CD14-positive monocyte (primary cell): ENCODE data around the gene VGLL3. TPM values are rescaled to one million over a fixed set of nuclear protein-coding genes. Genes with fewer than 3 reads are reported as not detected.

ENCODE experiments used
- DNase-seq, 3 donors: peaks; one replicate each; pipeline ENCODE4 v3.0.0-alpha.2; 2011 to 2022
- H2AFZ ChIP-seq: 2 replicates; pipeline ENCODE4 v1.6.0; 2012; ENCODE audit warnings: mild to moderate bottlenecking, low read depth, low read length, inconsistent platforms; ENCODE audit not compliant: insufficient read depth, poor library complexity, severe bottlenecking
- H3K27ac ChIP-seq, 2 donors: 1 replicate in 1 of 2; 2 replicates in 1 of 2; pipeline ENCODE4 v1.5.1; 2012 to 2013; ENCODE audit warnings: low read length in 2 of 2, control low read depth in 1 of 2, inconsistent platforms in 1 of 2, low read depth in 1 of 2, mild to moderate bottlenecking in 1 of 2
- H3K27me3 ChIP-seq, 2 donors: one replicate each; pipeline versions ENCODE4 v1.6.0 to v1.6.1; 2011 to 2013; ENCODE audit warnings: low read length in 2 of 2; ENCODE audit not compliant: control insufficient read depth in 2 of 2, insufficient read depth in 2 of 2
- H3K36me3 ChIP-seq, 2 donors: replicated peaks in 1 of 2; 1 replicate in 1 of 2; 2 replicates in 1 of 2; pipeline versions ENCODE4 v1.5.1 to v1.6.1; 2012 to 2013; ENCODE audit warnings: low read length in 2 of 2, control low read depth in 1 of 2, inconsistent platforms in 1 of 2, mild to moderate bottlenecking in 1 of 2; ENCODE audit not compliant: insufficient read depth in 2 of 2, control insufficient read depth in 1 of 2
- H3K4me1 ChIP-seq, 2 donors: 1 replicate in 1 of 2; 2 replicates in 1 of 2; pipeline versions ENCODE4 v1.5.1 to v1.6.1; 2012 to 2013; ENCODE audit warnings: low read length in 2 of 2, control low read depth in 1 of 2, inconsistent platforms in 1 of 2, mild to moderate bottlenecking in 1 of 2, moderate library complexity in 1 of 2; ENCODE audit not compliant: insufficient read depth in 2 of 2, control insufficient read depth in 1 of 2
- H3K4me2 ChIP-seq: replicated peaks from 2 replicates; pipeline ENCODE3; 2012; ENCODE audit warnings: low read length, moderate library complexity, mild to moderate bottlenecking; ENCODE audit not compliant: poor library complexity, severe bottlenecking; ENCODE audit errors: extremely low read depth
- H3K4me3 ChIP-seq, 3 experiments: fragments of 200-600 bp in 1 of 3; sonication (generic) in 1 of 3; replicated peaks in 1 of 3; 1 replicate in 2 of 3; 2 replicates in 1 of 3; pipeline ENCODE4 v1.5.1; 2011 to 2013; ENCODE audit warnings: low read length in 3 of 3, mild to moderate bottlenecking in 3 of 3, control low read depth in 2 of 3, low read depth in 2 of 3, inconsistent platforms in 1 of 3, moderate library complexity in 1 of 3
- H3K79me2 ChIP-seq: 2 replicates; pipeline ENCODE4 v1.6.0; 2012; ENCODE audit warnings: mild to moderate bottlenecking, control low read depth, inconsistent platforms, low read length, moderate library complexity; ENCODE audit not compliant: insufficient read depth
- H3K9ac ChIP-seq: 2 replicates; pipeline ENCODE4 v1.6.0; 2017; ENCODE audit warnings: low read length, mild to moderate bottlenecking; ENCODE audit not compliant: insufficient read depth, poor library complexity, severe bottlenecking
- H3K9me3 ChIP-seq, 2 donors: replicated peaks in 1 of 2; 1 replicate in 1 of 2; 2 replicates in 1 of 2; pipeline versions ENCODE4 v1.5.1 to v1.6.1; 2012 to 2013; ENCODE audit warnings: low read length in 2 of 2, control low read depth in 1 of 2; ENCODE audit not compliant: control insufficient read depth in 1 of 2, insufficient read depth in 1 of 2
- H4K20me1 ChIP-seq: 2 replicates; pipeline ENCODE4 v1.6.0; 2012; ENCODE audit warnings: mild to moderate bottlenecking, low read length, control low read depth, moderate library complexity; ENCODE audit not compliant: insufficient read depth
- H3K27ac Mint-ChIP-seq, 7 donors: one replicate each; pipeline ENCODE4 v1.8.0; 2020; ENCODE audit warnings: mild to moderate bottlenecking in 7 of 7, mixed read lengths in 7 of 7, moderate library complexity in 6 of 7, inconsistent platforms in 2 of 7
- H3K27me3 Mint-ChIP-seq, 3 donors: one replicate each; pipeline ENCODE4 v1.8.0; 2021 to 2022; ENCODE audit warnings: low read depth in 3 of 3, mild to moderate bottlenecking in 3 of 3, mixed read lengths in 3 of 3, moderate library complexity in 3 of 3, inconsistent platforms in 1 of 3
- H3K36me3 Mint-ChIP-seq, 2 donors: one replicate each; pipeline ENCODE4 v1.8.0; 2020; ENCODE audit warnings: mixed read lengths in 2 of 2, inconsistent platforms in 1 of 2, mild to moderate bottlenecking in 1 of 2
- H3K4me1 Mint-ChIP-seq: one replicate; pipeline ENCODE4 v1.8.0; 2020; ENCODE audit warnings: mild to moderate bottlenecking, mixed read lengths
- H3K4me3 Mint-ChIP-seq, 2 donors: one replicate each; pipeline ENCODE4 v1.8.0; 2020; ENCODE audit warnings: mild to moderate bottlenecking in 2 of 2, mixed read lengths in 2 of 2, moderate library complexity in 1 of 2
- H3K9me3 Mint-ChIP-seq, 7 donors: one replicate each; pipeline ENCODE4 v1.8.0; 2020 to 2022; ENCODE audit warnings: mixed read lengths in 7 of 7, mild to moderate bottlenecking in 6 of 7, moderate library complexity in 6 of 7, inconsistent platforms in 2 of 7
- CTCF ChIP-seq: fragments of 200-600 bp; IDR thresholded peaks from one replicate; pipeline ENCODE4 v1.8.0; 2022; ENCODE audit warnings: antibody characterized with exemption, mild to moderate bottlenecking
- WGBS: methylation state at CpG from one replicate; pipeline ENCODE4 v1.1.5; 2013; ENCODE audit warnings: missing lambda C conversion rate; ENCODE audit not compliant: insufficient coverage; 5-methylcytosine and 5-hydroxymethylcytosine counted together
- intact Hi-C, 2 donors: fragments of 100-400 bp; cut with micrococcal nuclease; formaldehyde crosslinking; loops; one replicate each; pipeline versions ENCODE4 v1.15.0 to v1.15.1; 2023
- polyA plus RNA-seq, 3 donors: library from polyadenylated mRNA; depleted of rRNA in 1 of 3; unstranded in 2 of 3; stranded (reverse) in 1 of 3; fragments of 300-500 nt in 2 of 3; fragments of >200 nt in 1 of 3; fragmentation: Illumina TruSeq in 2 of 3; gene quantifications; 1 replicate in 2 of 3; 2 replicates in 1 of 3; pipeline ENCODE4 v1.2.3, GENCODE V29; 2012 to 2021

The VGLL3 gene
- polyA plus RNA-seq, 3 donors, result not detected

GRCh38 chr3:86930181-86930580 is 60.8 kb downstream of the VGLL3 start:
- intact Hi-C loops, result no loop called here
- Histone ChIP-seq H3K4me3 (no peak overlapping the region), H4K20me1 (no peaks in the 10 kb centered on the region), H3K27me3 (no peaks in the 10 kb centered on the region), H3K4me1 (no peaks in the 10 kb centered on the region), H3K27ac (no peak overlapping the region), H3K9me3 (no peaks in the 10 kb centered on the region), H3K9ac (no peak overlapping the region), H3K79me2 (no peaks in the 10 kb centered on the region), H3K36me3 (no peaks in the 10 kb centered on the region), H2AFZ (no peak overlapping the region), H3K4me2 (no peak overlapping the region)
- no CpG with 5 or more reads among the region's 1 CpG for whole genome bisulfite sequencing
- no peak overlapping the region for H3K27ac Mint-ChIP-seq
- peaks cover 0 to 7% (median 2%) of the 10 kb centered on the region in 7 donors for H3K9me3 Mint-ChIP-seq
- DNase-seq, result no peak
- TF ChIP-seq CTCF, result no peak
- H3K36me3 Mint-ChIP-seq, result no peaks in the 10 kb centered on the region
- H3K27me3 Mint-ChIP-seq, result no peaks in the 10 kb centered on the region
- H3K4me3 Mint-ChIP-seq, result no peak overlapping the region
- H3K4me1 Mint-ChIP-seq, result no peaks in the 10 kb centered on the region

- no peak overlapping the region for H3K4me3 Mint-ChIP-seq
These were observed 61.9 kb downstream of the VGLL3 start for GRCh38 chr3:86929046-86929445.

More at GRCh38 chr3:86929046-86929445, 61.9 kb downstream of the VGLL3 start:
- Histone ChIP-seq H3K27ac (no peak overlapping the region), H3K36me3 (no peaks in the 10 kb centered on the region), H4K20me1 (no peaks in the 10 kb centered on the region), H3K79me2 (no peaks in the 10 kb centered on the region), H3K9ac (no peak overlapping the region), H3K4me3 (no peak overlapping the region), H3K4me2 (no peak overlapping the region), H3K4me1 (no peaks in the 10 kb centered on the region), H3K9me3 (no peaks in the 10 kb centered on the region), H3K27me3 (no peaks in the 10 kb centered on the region), H2AFZ (no peak overlapping the region)
- H3K36me3 Mint-ChIP-seq, result no peaks in the 10 kb centered on the region
- no peak for DNase-seq
- H3K27me3 Mint-ChIP-seq, result no peaks in the 10 kb centered on the region
- H3K9me3 Mint-ChIP-seq, result peaks cover 0 to 6% (median 0%) of the 10 kb centered on the region in 7 donors
- intact Hi-C loops, result no loop called here
- no peak for TF ChIP-seq CTCF
- 100% methylated on average over 7 of the region's 7 CpGs for WGBS
- no peak overlapping the region for H3K27ac Mint-ChIP-seq
- H3K4me1 Mint-ChIP-seq, result no peaks in the 10 kb centered on the region
